GM13976 (cell line): ENCODE data around the gene OR6X1.

ENCODE experiments used
- DNase-seq: peaks from one replicate; pipeline ENCODE4 v3.0.0; 2012; ENCODE audit warnings: low spot score
- in situ Hi-C: fragments of 300-500 bp; cut with MboI; formaldehyde crosslinking; loops from one replicate; pipeline ENCODE4 v1.12.0; 2022; ENCODE audit warnings: low sequenced_read_pairs, mixed read lengths, inconsistent platforms; ENCODE audit not compliant: unreplicated experiment
- TF ChIP-seq, protein P1 (sequence below): IDR thresholded peaks from 2 replicates; pipeline ENCODE4 v1.5.1; 2012; ENCODE audit warnings: borderline replicate concordance, mild to moderate bottlenecking; ENCODE audit not compliant: insufficient read depth; ENCODE audit errors: extremely low read depth, missing control alignments, control extremely low read depth

The OR6X1 gene, protein sequence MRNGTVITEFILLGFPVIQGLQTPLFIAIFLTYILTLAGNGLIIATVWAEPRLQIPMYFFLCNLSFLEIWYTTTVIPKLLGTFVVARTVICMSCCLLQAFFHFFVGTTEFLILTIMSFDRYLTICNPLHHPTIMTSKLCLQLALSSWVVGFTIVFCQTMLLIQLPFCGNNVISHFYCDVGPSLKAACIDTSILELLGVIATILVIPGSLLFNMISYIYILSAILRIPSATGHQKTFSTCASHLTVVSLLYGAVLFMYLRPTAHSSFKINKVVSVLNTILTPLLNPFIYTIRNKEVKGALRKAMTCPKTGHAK

DNA sequence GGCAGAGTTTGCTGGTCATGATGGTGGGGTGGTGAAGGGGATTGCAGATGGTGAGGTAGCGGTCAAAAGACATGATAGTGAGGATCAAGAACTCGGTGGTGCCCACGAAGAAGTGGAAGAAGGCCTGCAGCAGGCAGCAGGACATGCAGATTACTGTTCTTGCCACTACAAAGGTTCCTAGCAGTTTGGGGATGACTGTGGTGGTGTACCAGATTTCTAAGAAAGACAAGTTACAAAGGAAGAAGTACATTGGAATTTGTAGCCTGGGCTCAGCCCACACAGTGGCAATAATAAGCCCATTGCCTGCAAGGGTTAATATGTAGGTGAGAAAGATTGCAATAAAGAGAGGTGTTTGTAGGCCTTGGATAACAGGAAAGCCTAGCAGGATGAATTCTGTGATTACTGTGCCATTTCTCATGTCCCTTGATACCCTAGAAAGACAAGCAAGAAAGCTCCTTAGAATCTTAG lies at the start of gene OR6X1:
Gene OR6X1 (minus strand): TSS at position 418 of the 468 bp plus-strand sequence. CDS start 0 bp downstream, at position 418.
- DNase-seq, result no peak
- TF ChIP-seq, protein P1, sequence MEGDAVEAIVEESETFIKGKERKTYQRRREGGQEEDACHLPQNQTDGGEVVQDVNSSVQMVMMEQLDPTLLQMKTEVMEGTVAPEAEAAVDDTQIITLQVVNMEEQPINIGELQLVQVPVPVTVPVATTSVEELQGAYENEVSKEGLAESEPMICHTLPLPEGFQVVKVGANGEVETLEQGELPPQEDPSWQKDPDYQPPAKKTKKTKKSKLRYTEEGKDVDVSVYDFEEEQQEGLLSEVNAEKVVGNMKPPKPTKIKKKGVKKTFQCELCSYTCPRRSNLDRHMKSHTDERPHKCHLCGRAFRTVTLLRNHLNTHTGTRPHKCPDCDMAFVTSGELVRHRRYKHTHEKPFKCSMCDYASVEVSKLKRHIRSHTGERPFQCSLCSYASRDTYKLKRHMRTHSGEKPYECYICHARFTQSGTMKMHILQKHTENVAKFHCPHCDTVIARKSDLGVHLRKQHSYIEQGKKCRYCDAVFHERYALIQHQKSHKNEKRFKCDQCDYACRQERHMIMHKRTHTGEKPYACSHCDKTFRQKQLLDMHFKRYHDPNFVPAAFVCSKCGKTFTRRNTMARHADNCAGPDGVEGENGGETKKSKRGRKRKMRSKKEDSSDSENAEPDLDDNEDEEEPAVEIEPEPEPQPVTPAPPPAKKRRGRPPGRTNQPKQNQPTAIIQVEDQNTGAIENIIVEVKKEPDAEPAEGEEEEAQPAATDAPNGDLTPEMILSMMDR, result no peak
- in situ Hi-C loops, result no loop called here

DNA sequence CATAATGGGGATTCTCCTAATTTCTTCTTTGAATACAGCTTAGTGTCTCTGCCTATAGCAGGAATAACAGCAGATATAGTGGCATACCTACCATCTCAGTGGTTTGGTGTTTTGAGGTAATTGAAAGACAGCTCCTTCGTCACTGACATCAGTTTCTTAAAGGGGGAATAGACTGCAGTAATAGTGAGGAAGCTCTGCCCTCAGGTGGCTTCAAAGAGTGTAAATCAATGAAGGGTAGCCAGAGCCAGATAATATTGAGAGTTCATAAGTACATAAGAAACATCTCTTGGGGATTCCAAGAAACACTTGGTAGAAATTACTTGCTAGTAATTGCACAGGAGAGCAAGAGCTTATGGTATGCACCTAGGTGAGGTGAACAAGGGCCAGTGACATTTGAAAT lies 47.4 kb upstream of the OR6X1 start:
- in situ Hi-C loops, result no loop called here
- TF ChIP-seq, protein P1, result no peak
- DNase-seq, result no peak

DNA sequence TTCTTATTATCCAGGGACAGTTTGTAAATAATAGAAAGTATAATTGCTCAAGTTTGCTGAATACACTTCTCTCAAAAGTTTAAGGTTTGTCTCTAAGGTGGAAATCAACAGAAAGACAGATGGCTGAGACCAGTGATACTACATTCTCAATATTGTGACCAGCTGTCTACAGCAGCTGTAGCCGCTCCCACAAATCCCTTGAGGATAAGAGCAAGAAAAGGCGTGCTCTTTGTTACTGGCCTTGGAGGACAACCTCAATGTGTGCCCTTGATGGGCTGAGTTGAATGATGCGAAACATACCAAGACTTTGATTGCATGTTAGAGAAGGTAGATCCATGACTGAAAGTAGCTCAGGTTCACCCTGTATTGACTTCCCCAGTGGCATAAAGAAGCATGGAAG lies 45.7 kb upstream of the OR6X1 start:
- in situ Hi-C loops, result no loop called here
- no peak for DNase-seq
- TF ChIP-seq, protein P1, result no peak

DNA sequence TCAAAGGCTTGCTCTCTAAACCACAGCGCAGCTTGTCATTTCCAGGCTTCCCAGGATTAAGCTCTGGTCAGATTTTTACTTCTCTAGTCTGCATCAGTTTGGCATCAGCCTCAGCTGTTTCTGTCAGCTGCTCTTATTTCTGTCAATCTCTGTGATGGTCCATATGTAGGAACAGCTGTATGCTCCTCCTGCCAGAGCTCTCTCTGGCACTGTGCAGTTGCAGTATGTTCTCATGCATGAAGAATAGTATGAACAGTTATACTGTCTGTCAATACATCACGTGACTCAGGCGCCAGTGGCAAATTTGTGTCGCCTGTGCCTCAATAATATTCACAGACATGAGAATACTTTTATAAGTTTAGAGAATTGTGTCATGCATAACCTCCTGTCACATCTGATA lies 45.1 kb upstream of the OR6X1 start:
- in situ Hi-C loops, result no loop called here
- TF ChIP-seq, protein P1, result no peak
- DNase-seq, result no peak

DNA sequence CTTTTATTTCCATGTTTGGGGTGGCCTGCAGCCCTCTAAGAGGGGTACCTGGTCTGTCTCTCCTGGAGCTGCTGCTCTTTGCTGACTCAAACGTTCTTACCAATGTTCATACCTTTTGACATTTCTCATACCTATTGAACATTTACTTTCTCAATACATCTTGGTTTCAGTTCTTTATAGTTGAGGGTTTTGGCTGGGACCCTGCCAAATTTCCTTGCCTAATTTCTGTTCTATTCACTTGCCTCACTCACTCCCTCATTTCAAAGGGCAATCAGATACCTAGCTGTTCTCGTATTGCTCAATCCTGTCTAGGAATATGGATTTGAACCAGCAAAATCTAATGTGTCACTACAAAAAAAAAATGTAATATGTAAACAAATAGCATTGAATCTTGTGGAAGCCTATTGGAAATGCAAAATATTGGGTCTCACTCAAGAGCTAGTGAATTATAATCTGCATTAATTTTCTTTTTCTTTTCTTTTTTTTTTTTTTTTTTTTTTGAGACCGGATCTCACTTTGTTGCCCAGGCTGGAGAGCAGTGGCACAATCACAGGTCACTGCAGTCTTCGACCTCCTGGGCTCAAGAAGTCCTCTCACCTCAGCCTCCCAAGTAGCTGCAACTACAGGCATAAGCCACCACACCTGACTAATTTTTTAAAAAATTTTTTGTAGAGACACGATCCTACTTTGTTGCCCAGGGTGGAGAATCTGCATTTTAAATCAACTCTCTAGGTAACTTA lies 44.4 kb upstream of the OR6X1 start:
- TF ChIP-seq, protein P1, result no peak
- in situ Hi-C loops, result no loop called here
- no peak for DNase-seq

DNA sequence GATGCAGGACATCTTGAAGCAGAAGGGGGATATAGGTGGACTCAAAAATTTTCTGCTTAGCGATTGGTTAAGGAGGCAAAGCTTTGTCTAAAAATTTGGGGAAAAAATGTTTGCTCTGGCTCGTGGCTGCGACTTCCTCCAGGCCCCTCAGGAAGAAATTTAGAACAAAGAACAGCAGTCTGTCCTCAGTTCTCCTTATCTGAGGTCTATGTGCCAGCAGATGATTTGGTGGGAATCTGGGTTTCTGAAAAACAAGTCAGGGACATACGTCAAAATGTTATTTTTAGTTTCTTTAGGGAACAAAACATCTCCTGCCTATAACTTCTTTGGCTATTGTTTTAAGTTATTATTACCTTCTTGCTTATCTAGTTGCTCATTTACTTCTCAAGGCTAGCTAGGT lies 43.8 kb upstream of the OR6X1 start:
- in situ Hi-C loops, result no loop called here
- DNase-seq, result no peak
- TF ChIP-seq, protein P1, result no peak
